SK-N-MC (cell line): ENCODE measurements around the gene GTF3C1.

ENCODE experiments used
- DNase-seq: peaks from one replicate; pipeline ENCODE4 v3.0.0-alpha.2; 2011; ENCODE audit warnings: low read depth, low spot score
- H3K27ac ChIP-seq: fragments of 200-600 bp; sonication (generic); 2 replicates; pipeline ENCODE4 v1.5.1; 2016; ENCODE audit warnings: mixed run types
- H3K36me3 ChIP-seq: fragments of 200-600 bp; sonication (generic); 2 replicates; pipeline ENCODE4 v1.6.1; 2017; ENCODE audit warnings: antibody characterized with exemption, low read length, mixed read lengths; ENCODE audit not compliant: insufficient read depth
- H3K4me3 ChIP-seq: fragments of 200-600 bp; sonication (generic); 2 replicates; pipeline ENCODE4 v1.5.1; 2016
- H3K9ac ChIP-seq: fragments of 200-600 bp; sonication (generic); 2 replicates; pipeline ENCODE4 v1.8.0; 2017; ENCODE audit warnings: mixed run types, mixed read lengths; ENCODE audit not compliant: insufficient read length
- H3K9me3 ChIP-seq: fragments of 200-600 bp; sonication (generic); 2 replicates; pipeline ENCODE4 v1.6.1; 2017; ENCODE audit warnings: low read depth, mild to moderate bottlenecking, antibody characterized with exemption, low read length, moderate library complexity, mixed read lengths
- EZH2 ChIP-seq: fragments of 200-600 bp; sonication (generic); IDR thresholded peaks from one replicate; pipeline ENCODE4 v1.6.1; 2017; ENCODE audit warnings: antibody characterized with exemption
- FOXP2 ChIP-seq: optimal IDR thresholded peaks from 2 replicates; pipeline ENCODE3; 2011; ENCODE audit warnings: mild to moderate bottlenecking, moderate library complexity; ENCODE audit not compliant: insufficient read depth; ENCODE audit errors: extremely low read length, control extremely low read depth
- POLR2AphosphoS5 ChIP-seq: IDR thresholded peaks from 2 replicates; pipeline ENCODE4 v1.6.1; 2012; ENCODE audit warnings: mild to moderate bottlenecking, low read depth, low read length, borderline replicate concordance

The GTF3C1 gene

DNA sequence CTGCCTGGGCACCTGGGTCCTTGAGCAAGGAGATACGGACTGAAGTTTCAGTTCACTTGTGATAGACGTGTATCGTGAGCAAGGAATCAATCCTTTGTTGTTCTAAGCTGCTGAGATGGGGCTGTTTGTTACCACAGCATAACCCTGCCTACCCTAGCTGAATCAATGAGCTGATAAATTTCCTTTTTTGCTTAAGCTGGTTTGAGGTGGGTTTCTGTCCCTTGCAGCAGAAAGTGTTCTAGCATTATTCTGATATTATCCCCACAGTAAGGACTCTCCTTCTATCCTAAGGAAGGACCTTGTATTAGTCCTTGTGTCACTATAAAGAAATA lies 96.3 kb downstream of the GTF3C1 start:
- no peak for TF ChIP-seq FOXP2
- no peak for TF ChIP-seq EZH2
- no peak for TF ChIP-seq POLR2AphosphoS5
- H3K9ac ChIP-seq, result no peak overlapping the region
- no peak overlapping the region for H3K4me3 ChIP-seq
- H3K27ac ChIP-seq, result no peak overlapping the region
- DNase-seq, result no peak
- no peaks in the 10 kb centered on the region for H3K9me3 ChIP-seq
- no peaks in the 10 kb centered on the region for H3K36me3 ChIP-seq

DNA sequence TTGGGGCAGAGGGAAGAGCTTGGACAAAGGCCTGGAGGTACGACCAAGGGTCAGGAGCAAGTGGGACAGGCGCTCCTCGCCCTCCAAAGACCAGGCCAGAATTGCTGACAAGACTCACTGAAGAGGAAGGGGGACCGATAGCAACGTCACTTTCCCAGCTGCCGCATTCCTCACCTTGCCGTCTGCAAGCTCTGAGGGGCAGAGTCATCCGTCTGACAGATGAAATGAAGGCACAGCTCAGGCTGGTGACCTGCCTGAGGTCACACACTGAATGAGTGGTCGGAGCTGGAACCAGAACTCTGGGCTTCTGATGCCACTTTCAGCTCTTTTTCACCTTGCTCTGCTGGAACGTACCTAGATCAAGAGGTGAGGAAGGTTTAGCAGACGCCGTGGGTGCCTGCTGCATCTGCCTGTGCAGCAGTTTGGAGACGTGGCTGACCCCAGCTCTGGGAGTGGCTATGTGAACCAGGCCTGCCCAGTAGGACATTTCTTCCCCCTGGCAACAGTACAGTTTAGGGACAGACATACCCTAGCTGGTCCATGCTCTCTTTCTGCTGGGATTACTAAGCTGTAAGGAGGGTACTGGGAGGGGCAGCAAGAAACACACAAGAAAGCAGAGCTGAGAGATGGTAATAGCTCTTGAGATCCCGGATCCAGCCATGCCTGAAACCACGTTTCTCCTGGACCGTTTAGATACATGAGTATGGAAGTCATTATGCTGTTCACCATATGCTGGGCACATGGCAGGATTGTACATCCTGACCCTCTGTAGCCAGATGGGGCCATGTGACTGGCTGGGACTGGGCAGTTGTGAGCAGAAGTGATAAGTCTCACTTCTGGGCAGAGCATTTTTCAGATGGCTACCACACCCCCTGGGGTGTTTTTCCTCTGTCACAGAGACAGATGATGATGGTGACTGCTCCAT lies 96.9 kb downstream of the GTF3C1 start:
- no peaks in the 10 kb centered on the region for H3K9me3 ChIP-seq
- DNase-seq, result no peak
- H3K4me3 ChIP-seq, result no peak overlapping the region
- H3K36me3 ChIP-seq, result no peaks in the 10 kb centered on the region
- TF ChIP-seq FOXP2 (no peak), POLR2AphosphoS5 (no peak), EZH2 (no peak)
- H3K27ac ChIP-seq, result no peak overlapping the region
- no peak overlapping the region for H3K9ac ChIP-seq

DNA sequence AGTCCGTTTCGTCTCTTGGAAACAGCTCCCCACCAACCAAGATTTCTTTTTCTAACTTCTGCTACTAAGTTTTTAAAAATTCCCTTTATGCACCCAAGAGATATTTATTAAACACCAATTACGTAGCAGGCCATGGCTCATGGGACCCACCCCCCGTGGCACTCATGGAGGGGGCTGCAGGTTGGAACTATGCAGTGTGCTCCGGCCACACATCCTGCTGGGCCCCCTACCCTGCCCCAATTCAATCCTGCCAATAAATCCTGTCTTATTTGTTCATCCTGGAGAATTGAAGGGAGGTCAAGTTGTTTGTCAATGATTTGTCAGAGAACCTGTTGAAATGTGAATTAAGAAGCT lies 99.5 kb downstream of the GTF3C1 start:
- Histone ChIP-seq H3K9ac (no peak overlapping the region), H3K36me3 (no peaks in the 10 kb centered on the region), H3K9me3 (no peaks in the 10 kb centered on the region), H3K27ac (no peak overlapping the region), H3K4me3 (no peak overlapping the region)
- TF ChIP-seq POLR2AphosphoS5 (no peak), EZH2 (no peak), FOXP2 (no peak)
- no peak for DNase-seq

DNA sequence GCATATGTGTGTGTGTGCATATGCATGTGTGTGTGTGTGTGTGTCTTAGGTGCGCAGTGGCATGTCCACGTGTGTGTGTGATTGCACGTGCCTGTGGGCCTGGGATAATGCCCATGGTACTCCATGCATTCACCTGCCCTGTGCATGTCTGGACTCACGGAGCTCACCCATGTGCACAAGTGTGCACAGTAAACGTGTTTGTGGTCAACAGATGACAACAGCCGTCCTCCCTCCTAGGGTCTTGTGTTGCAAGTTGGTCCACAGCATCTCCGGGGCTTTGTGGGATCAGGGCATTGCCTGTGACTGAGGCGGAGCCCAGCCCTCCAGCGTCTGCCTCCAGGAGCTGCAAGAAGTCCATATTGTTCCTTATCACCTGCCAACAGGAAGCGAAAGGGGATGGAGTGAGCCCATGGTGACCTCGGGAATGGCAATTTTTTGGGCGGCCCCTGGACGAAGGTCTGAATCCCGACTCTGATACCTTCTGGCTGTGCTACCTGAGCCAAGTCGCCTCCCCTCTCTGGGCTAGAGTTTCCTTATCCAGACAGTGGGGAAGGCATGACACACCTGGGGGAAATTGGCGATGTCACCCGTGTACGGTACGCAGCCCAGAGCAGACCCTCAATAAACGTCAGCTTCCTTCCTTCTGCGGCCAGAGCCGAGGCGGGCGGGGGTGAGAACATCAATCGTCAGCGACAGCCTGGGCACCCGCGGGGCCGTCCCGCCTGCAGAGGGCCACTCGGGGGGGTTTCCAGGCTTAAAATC lies 100.1 kb downstream of the GTF3C1 start:
- H3K27ac ChIP-seq, result no peak overlapping the region
- H3K9me3 ChIP-seq, result peaks cover 2% of the 10 kb centered on the region; the same call in 1 of the 2 replicates
- no peak for TF ChIP-seq POLR2AphosphoS5
- TF ChIP-seq EZH2, result no peak
- no peak for TF ChIP-seq FOXP2
- DNase-seq, result no peak
- no peaks in the 10 kb centered on the region for H3K36me3 ChIP-seq
- no peak overlapping the region for H3K9ac ChIP-seq
- H3K4me3 ChIP-seq, result no peak overlapping the region

DNA sequence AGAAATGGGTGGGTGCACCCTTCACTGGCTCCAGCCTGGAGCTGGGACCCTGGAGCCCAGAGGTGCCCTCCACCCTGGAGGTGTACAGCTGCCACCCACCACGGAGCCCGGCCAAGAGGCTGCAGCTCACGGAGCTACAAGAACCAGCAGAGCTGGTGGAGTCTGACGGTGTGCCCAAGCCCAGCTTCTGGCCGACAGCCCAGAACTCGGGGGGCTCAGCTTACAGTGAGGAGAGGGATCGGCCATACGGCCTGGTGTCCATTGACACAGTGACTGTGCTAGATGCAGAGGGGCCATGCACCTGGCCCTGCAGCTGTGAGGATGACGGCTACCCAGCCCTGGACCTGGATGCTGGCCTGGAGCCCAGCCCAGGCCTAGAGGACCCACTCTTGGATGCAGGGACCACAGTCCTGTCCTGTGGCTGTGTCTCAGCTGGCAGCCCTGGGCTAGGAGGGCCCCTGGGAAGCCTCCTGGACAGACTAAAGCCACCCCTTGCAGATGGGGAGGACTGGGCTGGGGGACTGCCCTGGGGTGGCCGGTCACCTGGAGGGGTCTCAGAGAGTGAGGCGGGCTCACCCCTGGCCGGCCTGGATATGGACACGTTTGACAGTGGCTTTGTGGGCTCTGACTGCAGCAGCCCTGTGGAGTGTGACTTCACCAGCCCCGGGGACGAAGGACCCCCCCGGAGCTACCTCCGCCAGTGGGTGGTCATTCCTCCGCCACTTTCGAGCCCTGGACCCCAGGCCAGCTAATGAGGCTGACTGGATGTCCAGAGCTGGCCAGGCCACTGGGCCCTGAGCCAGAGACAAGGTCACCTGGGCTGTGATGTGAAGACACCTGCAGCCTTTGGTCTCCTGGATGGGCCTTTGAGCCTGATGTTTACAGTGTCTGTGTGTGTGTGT lies 100.9 kb downstream of the GTF3C1 start:
- Histone ChIP-seq H3K27ac (no peak overlapping the region), H3K36me3 (no peaks in the 10 kb centered on the region), H3K9ac (no peak overlapping the region), H3K9me3 (peaks cover 3% of the 10 kb centered on the region; the same call in 1 of the 2 replicates), H3K4me3 (no peak overlapping the region)
- no peak for DNase-seq
- TF ChIP-seq FOXP2 (no peak), EZH2 (no peak), POLR2AphosphoS5 (no peak)

DNA sequence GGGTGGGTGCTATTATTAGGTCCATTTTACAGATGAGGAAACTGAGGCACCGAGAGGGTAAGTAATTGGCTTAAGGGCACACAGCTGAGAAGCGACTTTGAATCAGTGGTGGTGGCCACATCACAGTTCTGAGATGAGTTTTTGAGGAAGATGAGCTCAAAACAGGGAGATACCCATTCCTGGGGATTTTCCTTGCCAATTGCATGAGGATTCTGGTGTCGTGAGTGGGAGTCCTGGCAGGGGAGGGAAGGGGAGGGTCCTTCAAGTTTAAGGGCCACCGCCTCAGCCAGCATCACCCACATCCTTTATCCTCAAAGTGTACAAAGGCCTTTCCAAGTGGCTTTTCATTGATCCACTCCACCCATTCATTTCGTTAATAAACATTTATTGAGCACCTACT lies 102.4 kb downstream of the GTF3C1 start:
- Histone ChIP-seq H3K4me3 (no peak overlapping the region), H3K36me3 (no peaks in the 10 kb centered on the region), H3K9ac (no peak overlapping the region), H3K9me3 (peaks cover 3% of the 10 kb centered on the region; the same call in 1 of the 2 replicates), H3K27ac (no peak overlapping the region)
- no peak for DNase-seq
- TF ChIP-seq POLR2AphosphoS5 (no peak), EZH2 (no peak)

DNA sequence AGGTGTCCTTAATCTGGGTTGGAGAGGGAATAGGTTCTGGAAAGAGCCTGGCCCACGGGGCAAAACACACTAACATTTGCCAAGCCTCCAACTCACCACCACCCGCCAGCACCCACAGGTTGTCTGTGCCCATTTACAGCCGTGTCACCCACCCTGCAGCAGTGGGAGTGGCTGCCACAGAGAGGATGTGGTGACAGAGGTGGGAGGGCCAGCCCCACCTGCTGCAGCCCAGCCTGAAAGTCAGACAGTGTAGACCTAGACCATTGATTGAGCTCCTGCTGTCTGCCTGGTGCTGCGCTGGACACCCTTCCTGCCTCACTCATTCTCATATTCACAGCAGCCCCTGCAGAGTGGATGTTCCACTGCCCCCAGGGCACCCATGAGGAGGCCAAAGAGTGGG lies 103.0 kb downstream of the GTF3C1 start:
- Histone ChIP-seq H3K4me3 (no peak overlapping the region), H3K9me3 (peaks cover 3% of the 10 kb centered on the region; the same call in 1 of the 2 replicates), H3K36me3 (no peaks in the 10 kb centered on the region), H3K27ac (no peak overlapping the region), H3K9ac (no peak overlapping the region)
- TF ChIP-seq EZH2, result no peak
- no peak for TF ChIP-seq FOXP2
- TF ChIP-seq POLR2AphosphoS5, result no peak
- DNase-seq, result no peak

DNA sequence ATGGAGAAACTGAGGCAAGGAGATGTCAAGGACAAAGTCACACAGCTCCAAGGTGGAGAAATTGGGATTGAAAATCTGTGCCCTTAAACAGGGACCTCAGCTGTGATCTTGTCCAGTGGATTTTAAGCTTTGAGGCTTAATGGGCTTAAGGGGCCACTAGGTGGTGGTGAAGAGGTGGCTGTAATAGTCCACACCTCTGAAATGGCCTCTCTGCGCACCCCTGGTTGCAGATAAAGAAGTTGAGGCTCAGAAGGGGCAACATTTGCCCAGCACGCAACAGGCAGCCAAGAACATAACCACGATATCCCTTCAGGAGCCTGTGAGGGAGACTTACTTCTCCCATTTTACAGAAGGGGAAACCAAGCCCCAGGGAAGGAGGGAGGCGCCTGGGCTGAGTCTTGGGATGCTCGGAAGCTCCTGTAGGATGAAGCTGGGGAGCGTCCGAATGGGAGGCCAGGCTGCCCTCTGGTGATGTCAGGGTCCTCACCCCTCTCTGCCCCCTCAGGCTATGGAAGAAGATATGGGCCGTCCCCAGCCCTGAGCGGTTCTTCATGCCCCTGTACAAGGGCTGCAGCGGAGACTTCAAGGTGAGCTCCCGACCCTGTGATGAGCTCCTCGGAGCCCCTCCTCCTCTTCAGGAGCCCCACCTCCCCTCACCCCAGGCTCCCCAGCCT lies 104.1 kb downstream of the GTF3C1 start:
- Histone ChIP-seq H3K36me3 (no peaks in the 10 kb centered on the region), H3K27ac (no peak overlapping the region), H3K4me3 (no peak overlapping the region)

More for the DNA sequence above, 104.1 kb downstream of the GTF3C1 start:
- DNase-seq, result no peak
- H3K9ac ChIP-seq, result no peak overlapping the region
- peaks cover 3% of the 10 kb centered on the region; the same call in 1 of the 2 replicates for H3K9me3 ChIP-seq
- TF ChIP-seq FOXP2 (no peak), EZH2 (no peak), POLR2AphosphoS5 (no peak)
